Esophagus squamous epithelium (tissue), 4 donors: Measurements from ENCODE around the gene PASD1.
A peak's percentile ranks its signal among the peaks of the same experiment; 100 is the strongest.

Experiments
- CTCF ChIP-seq, 6 experiments: fragments of 450-650 bp in 4 of 6; fragments of 200-600 bp in 2 of 6; sonication (generic) in 2 of 6; IDR thresholded peaks; one replicate each; pipeline ENCODE4 v1.5.1; 2016 to 2019; ENCODE audit warnings: antibody characterized with exemption in 6 of 6, mild to moderate bottlenecking in 4 of 6, moderate library complexity in 4 of 6
- POLR2A ChIP-seq, 4 donors: fragments of 450-650 bp; IDR thresholded peaks; one replicate each; pipeline ENCODE4 v1.6.1; 2017; ENCODE audit warnings: antibody characterized with exemption in 4 of 4, mild to moderate bottlenecking in 4 of 4, moderate library complexity in 3 of 4

GRCh38 chrX:151713849-151714248 lies 150.4 kb downstream of the PASD1 start:
- peak in 5 of 6 experiments; percentile 14 to 43 (median 39) for TF ChIP-seq CTCF (IDR thresholded peaks at IDR 0.05)
- TF ChIP-seq POLR2A (IDR thresholded peaks at IDR 0.05), result no peak
